Fibroblast of skin of back (primary cell): ENCODE results near the gene ZNF436. TPM values are rescaled to one million over a fixed set of nuclear protein-coding genes. Genes with fewer than 3 reads are reported as not detected.

Experiments
- DNase-seq: peaks from one replicate; pipeline ENCODE4 v3.0.0-alpha.2; 2013
- polyA plus RNA-seq, 2 experiments: library from polyadenylated mRNA; unstranded; fragments of 120-200 nt; gene quantifications; one replicate each; pipeline ENCODE4 v1.2.1, GENCODE V29; 2013; ENCODE audit not compliant: insufficient read length in 2 of 2

ZNF436 gene
- 8.2 TPM for polyA plus RNA-seq (2013, experiment 1 of 2; ENCODE audit: insufficient read length)
- polyA plus RNA-seq (2013, experiment 2 of 2; ENCODE audit: insufficient read length), result 8.3 TPM

GRCh38 chr1:23369335-23370013 lies at the start of gene ZNF436:
Gene ZNF436, minus strand, starts transcription at chr1:23369836. Its CDS starts 1,831 bp downstream, at chr1:23368005.
- peak; percentile 90 for DNase-seq

GRCh38 chr1:23419180-23419579 lies 49.5 kb upstream of the ZNF436 start:
- DNase-seq, result no peak

GRCh38 chr1:23417570-23417969 lies 47.9 kb upstream of the ZNF436 start:
- DNase-seq, result no peak

GRCh38 chr1:23416964-23417363 lies 47.3 kb upstream of the ZNF436 start:
- DNase-seq, result no peak

- no peak for DNase-seq
These were observed 39.2 kb upstream of the ZNF436 start for GRCh38 chr1:23408797-23409290.

- DNase-seq, result no peak
These were observed 37.5 kb upstream of the ZNF436 start for GRCh38 chr1:23407016-23407630.

- no peak for DNase-seq
These were observed 36.3 kb upstream of the ZNF436 start for GRCh38 chr1:23405946-23406345.

GRCh38 chr1:23403735-23404486 lies 34.3 kb upstream of the ZNF436 start:
- peak; percentile 94 for DNase-seq

- no peak for DNase-seq
These were observed 33.7 kb upstream of the ZNF436 start for GRCh38 chr1:23403355-23403734.

- DNase-seq, result peak; percentile 78
These were observed 33.4 kb upstream of the ZNF436 start for GRCh38 chr1:23403038-23403336.

GRCh38 chr1:23402286-23403037 lies 32.8 kb upstream of the ZNF436 start:
- DNase-seq, result no peak

- DNase-seq, result no peak
These were observed 31.7 kb upstream of the ZNF436 start for GRCh38 chr1:23401313-23401712.

GRCh38 chr1:23400324-23401114 lies 30.9 kb upstream of the ZNF436 start:
- no peak for DNase-seq

- no peak for DNase-seq
These were observed 29.6 kb upstream of the ZNF436 start for GRCh38 chr1:23399229-23399628.

- no peak for DNase-seq
These were observed 28.3 kb upstream of the ZNF436 start for GRCh38 chr1:23397908-23398307.

- no peak for DNase-seq
These were observed 26.7 kb upstream of the ZNF436 start for GRCh38 chr1:23396380-23396779.

GRCh38 chr1:23395849-23396248 lies 26.2 kb upstream of the ZNF436 start:
- DNase-seq, result no peak

- DNase-seq, result no peak
These were observed 25.6 kb upstream of the ZNF436 start for GRCh38 chr1:23395154-23395724.

- peak; percentile 80 for DNase-seq
These were observed 25.0 kb upstream of the ZNF436 start for GRCh38 chr1:23394684-23395083.

GRCh38 chr1:23394181-23394580 lies 24.5 kb upstream of the ZNF436 start:
- DNase-seq, result peak; percentile 37

GRCh38 chr1:23393706-23394105 lies 24.1 kb upstream of the ZNF436 start:
- peak; percentile 54 for DNase-seq
